Type B pancreatic cell (in vitro differentiated cells): ENCODE data around the gene TTC28. TPM values are rescaled to one million over a fixed set of nuclear protein-coding genes. Genes with fewer than 3 reads are reported as not detected.
A peak's percentile ranks its signal among the peaks of the same experiment; 100 is the strongest.

ENCODE experiments used
- DNase-seq: peaks from one replicate; pipeline ENCODE4 v3.0.0; 2021; ENCODE audit warnings: mixed read lengths; ENCODE audit not compliant: unreplicated experiment; ENCODE audit errors: extremely low spot score
- H3K27ac Mint-ChIP-seq: 2 replicates; pipeline ENCODE4 v1.8.0; 2021; ENCODE audit warnings: mild to moderate bottlenecking, mixed read lengths
- H3K27me3 Mint-ChIP-seq: 2 replicates; pipeline ENCODE4 v1.8.0; 2021; ENCODE audit warnings: mixed read lengths
- H3K36me3 Mint-ChIP-seq: 2 replicates; pipeline ENCODE4 v1.8.0; 2021; ENCODE audit warnings: mixed read lengths
- H3K4me1 Mint-ChIP-seq: one replicate; pipeline ENCODE4 v1.8.0; 2021; ENCODE audit warnings: mixed read lengths; ENCODE audit not compliant: unreplicated experiment
- H3K4me3 Mint-ChIP-seq: 2 replicates; pipeline ENCODE4 v1.8.0; 2021; ENCODE audit warnings: mild to moderate bottlenecking, mixed read lengths
- H3K9me3 Mint-ChIP-seq: 2 replicates; pipeline ENCODE4 v1.8.0; 2021; ENCODE audit warnings: mixed read lengths
- total RNA-seq: library from RNA; stranded (reverse); gene quantifications from 2 replicates; pipeline ENCODE4 v1.2.1, GENCODE V29; 2021; ENCODE audit warnings: low replicate concordance
- TF ChIP-seq, protein P1 (sequence below): fragments of 200-600 bp; sonication (generic); conservative IDR thresholded peaks from 2 replicates; pipeline ENCODE4 v1.5.0; 2021; ENCODE audit warnings: antibody characterized with exemption, mild to moderate bottlenecking

The TTC28 gene
- total RNA-seq, 1 donor from 2014 or later: 59.2 TPM

DNA sequence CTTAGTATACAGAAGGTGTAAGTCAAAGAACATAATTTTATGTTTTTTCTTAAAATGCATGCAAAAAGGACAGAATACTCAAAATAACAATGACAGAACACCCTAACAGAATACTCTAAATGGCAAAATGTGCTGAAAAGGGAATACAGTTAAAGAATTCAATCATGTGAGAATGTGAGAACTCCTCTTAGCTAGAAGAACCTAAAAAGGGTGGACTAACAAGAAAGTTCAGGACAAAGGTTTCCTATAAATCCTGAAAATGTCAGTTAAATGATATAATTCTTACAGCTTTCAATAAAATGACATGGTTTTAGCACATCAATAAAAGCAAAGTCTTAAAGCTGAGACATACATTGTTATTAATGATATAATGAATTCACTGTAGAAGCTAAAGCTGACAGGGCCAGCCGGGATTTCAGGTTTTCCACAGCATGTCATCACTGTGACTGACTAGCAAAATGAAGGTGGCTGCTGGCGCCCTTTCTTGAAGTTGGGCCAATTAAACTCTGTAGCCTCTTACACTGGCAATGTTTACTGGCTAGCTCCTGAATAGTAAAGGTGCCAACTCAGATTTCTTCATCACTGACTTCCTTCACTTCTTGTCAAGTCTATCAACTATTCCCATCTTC lies 244.4 kb downstream of the TTC28 start:
- TF ChIP-seq, protein P1, sequence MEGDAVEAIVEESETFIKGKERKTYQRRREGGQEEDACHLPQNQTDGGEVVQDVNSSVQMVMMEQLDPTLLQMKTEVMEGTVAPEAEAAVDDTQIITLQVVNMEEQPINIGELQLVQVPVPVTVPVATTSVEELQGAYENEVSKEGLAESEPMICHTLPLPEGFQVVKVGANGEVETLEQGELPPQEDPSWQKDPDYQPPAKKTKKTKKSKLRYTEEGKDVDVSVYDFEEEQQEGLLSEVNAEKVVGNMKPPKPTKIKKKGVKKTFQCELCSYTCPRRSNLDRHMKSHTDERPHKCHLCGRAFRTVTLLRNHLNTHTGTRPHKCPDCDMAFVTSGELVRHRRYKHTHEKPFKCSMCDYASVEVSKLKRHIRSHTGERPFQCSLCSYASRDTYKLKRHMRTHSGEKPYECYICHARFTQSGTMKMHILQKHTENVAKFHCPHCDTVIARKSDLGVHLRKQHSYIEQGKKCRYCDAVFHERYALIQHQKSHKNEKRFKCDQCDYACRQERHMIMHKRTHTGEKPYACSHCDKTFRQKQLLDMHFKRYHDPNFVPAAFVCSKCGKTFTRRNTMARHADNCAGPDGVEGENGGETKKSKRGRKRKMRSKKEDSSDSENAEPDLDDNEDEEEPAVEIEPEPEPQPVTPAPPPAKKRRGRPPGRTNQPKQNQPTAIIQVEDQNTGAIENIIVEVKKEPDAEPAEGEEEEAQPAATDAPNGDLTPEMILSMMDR: no peak
- no peaks in the 10 kb centered on the region for H3K36me3 Mint-ChIP-seq
- no peaks in the 10 kb centered on the region for H3K9me3 Mint-ChIP-seq
- H3K4me3 Mint-ChIP-seq: no peak overlapping the region
- H3K27ac Mint-ChIP-seq: no peak overlapping the region
- H3K27me3 Mint-ChIP-seq: peaks cover 5% of the 10 kb centered on the region
- DNase-seq: no peak
- H3K4me1 Mint-ChIP-seq: peaks cover 27% of the 10 kb centered on the region

DNA sequence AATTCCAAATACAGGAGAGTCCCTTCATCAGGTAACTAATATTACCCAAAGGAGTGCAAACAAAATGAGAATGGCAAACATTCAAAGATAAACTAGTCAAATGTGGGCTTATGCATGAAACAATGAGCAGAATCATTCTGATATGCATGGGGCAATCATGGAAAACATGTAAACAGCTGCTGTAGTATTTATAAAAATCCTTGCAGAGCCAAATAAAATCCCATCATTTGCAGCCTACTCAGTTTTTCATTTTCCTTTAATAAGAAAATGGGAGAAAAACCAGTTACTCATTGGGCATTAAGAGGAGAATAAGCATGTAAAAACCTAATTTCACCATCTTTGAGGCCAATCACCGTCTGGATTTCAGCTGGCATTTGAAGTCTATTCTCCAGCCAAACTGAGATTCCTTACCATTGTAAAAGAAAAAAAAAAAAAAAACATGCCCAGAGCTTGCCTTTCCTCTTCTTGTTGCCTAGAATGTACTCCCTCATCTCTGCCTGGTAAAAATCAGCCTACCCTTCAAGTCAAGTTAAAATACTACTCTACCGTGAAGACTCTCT lies 249.1 kb downstream of the TTC28 start:
- no peak overlapping the region for H3K27ac Mint-ChIP-seq
- H3K9me3 Mint-ChIP-seq: peaks cover 9% of the 10 kb centered on the region
- TF ChIP-seq, protein P1: no peak
- peaks cover 6% of the 10 kb centered on the region for H3K27me3 Mint-ChIP-seq
- H3K4me3 Mint-ChIP-seq: no peak overlapping the region
- H3K36me3 Mint-ChIP-seq: peaks cover 6% of the 10 kb centered on the region
- peaks cover 19% of the 10 kb centered on the region for H3K4me1 Mint-ChIP-seq
- DNase-seq: no peak

DNA sequence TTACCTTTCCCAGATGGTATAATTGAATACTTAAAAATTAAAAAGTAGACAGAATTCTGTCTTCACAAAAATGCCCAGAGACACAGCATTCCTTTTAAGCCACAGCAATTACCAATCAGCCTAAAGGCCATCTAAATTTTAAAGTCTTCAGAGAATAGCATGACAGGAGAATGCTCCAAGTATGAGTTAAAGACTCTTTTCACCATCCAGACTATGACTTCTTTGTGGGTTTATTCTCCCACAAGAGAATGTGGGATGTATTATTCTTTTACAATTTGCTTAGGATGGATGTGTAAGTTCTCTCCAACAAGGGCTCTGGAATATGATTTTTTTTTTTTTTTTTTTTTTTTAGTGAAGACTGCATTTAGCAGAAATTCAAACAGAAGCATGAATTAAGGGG lies 249.9 kb downstream of the TTC28 start:
- H3K27me3 Mint-ChIP-seq: peaks cover 6% of the 10 kb centered on the region
- H3K36me3 Mint-ChIP-seq: peaks cover 11% of the 10 kb centered on the region
- peaks cover 9% of the 10 kb centered on the region for H3K9me3 Mint-ChIP-seq
- no peak for DNase-seq
- H3K27ac Mint-ChIP-seq: no peak overlapping the region
- TF ChIP-seq, protein P1: no peak
- H3K4me1 Mint-ChIP-seq: peaks cover 21% of the 10 kb centered on the region
- H3K4me3 Mint-ChIP-seq: no peak overlapping the region

DNA sequence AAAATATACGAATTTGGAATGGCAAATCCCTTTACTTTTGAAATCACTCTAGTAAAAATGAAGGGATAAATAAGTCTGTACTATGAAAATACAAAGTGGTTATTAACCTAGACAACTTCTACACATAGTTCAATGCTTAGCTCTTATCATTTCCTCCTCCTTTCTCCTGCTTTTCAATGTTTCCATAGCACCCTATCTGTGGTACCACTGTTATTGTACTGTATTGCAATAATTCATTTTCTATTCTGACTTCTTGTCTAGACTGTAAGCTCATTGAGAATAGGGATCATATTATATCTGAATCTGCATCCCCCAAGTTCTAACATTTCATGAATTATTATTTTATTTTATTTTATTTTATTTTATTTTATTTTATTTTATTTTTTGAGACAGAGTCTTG lies 251.4 kb downstream of the TTC28 start:
- no peak for DNase-seq
- no peak overlapping the region for H3K27ac Mint-ChIP-seq

DNA sequence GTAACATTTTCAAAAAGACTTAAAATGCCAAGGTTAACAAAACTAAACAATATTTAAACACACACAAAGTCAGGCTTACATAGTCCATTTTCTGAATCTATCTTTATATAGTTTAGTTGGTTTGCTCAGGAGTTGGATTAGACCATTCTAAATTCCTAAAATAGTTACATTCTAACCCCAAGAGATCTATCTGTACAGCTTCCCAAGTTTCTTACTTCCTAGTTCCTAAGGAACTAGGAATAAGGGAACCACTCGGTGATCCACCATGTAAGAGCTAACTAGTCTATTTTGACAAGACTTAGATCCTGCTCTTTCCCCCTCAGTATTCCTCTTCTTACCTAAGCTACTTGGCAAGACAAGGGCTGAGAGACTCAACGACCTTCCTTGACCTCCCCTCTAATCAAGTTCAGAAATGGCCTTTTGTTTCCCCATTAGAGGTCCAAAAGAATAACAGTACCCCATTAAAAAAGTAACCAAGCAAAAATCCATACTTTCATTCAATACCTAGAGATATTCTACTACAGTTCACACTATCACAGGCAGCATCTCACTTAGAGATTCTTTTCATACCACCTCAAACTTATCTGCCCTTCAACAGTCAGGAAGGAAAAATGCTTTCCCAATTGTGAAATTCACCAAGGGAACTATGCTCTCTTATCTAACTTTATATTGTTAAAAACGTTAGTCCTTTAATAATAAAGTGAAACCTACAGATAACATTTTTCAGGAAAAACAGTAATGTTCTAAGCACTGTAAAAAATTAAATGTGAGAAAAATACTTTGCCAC lies 253.1 kb downstream of the TTC28 start:
- Mint-ChIP-seq H3K4me3 (no peak overlapping the region), H3K9me3 (peaks cover 9% of the 10 kb centered on the region), H3K4me1 (peaks cover 17% of the 10 kb centered on the region), H3K36me3 (peaks cover 15% of the 10 kb centered on the region), H3K27ac (peak overlapping the region; percentile 15), H3K27me3 (peaks cover 6% of the 10 kb centered on the region)
- TF ChIP-seq, protein P1: no peak
- DNase-seq: no peak

More for the DNA sequence above, 251.4 kb downstream of the TTC28 start:
- peaks cover 6% of the 10 kb centered on the region for H3K27me3 Mint-ChIP-seq
- TF ChIP-seq, protein P1: no peak
- no peak overlapping the region for H3K4me3 Mint-ChIP-seq
- peaks cover 9% of the 10 kb centered on the region for H3K9me3 Mint-ChIP-seq
- H3K4me1 Mint-ChIP-seq: peaks cover 17% of the 10 kb centered on the region
- peaks cover 14% of the 10 kb centered on the region for H3K36me3 Mint-ChIP-seq
